Skin epidermis (tissue), 12 donors: Measurements from ENCODE around the gene MTMR4.
"Not testable (repeated sequence)": the region's sequence is repeated elsewhere in the genome, so short reads cannot be mapped to it uniquely, and the experiment has no call there.

ENCODE experiments used
- H3K27ac ChIP-seq, 21 experiments: fragments of 200-600 bp; sonication (generic) in 11 of 21; one replicate each; pipeline ENCODE4 v1.5.0; 2020; ENCODE audit warnings: mild to moderate bottlenecking in 3 of 21, inconsistent platforms in 2 of 21, moderate library complexity in 2 of 21
- H3K4me3 ChIP-seq, 7 experiments: fragments of 200-600 bp; sonication (generic) in 2 of 7; one replicate each; pipeline ENCODE4 v1.5.0; 2020; ENCODE audit warnings: inconsistent platforms in 2 of 7, mild to moderate bottlenecking in 2 of 7, moderate library complexity in 1 of 7

Gene MTMR4

DNA sequence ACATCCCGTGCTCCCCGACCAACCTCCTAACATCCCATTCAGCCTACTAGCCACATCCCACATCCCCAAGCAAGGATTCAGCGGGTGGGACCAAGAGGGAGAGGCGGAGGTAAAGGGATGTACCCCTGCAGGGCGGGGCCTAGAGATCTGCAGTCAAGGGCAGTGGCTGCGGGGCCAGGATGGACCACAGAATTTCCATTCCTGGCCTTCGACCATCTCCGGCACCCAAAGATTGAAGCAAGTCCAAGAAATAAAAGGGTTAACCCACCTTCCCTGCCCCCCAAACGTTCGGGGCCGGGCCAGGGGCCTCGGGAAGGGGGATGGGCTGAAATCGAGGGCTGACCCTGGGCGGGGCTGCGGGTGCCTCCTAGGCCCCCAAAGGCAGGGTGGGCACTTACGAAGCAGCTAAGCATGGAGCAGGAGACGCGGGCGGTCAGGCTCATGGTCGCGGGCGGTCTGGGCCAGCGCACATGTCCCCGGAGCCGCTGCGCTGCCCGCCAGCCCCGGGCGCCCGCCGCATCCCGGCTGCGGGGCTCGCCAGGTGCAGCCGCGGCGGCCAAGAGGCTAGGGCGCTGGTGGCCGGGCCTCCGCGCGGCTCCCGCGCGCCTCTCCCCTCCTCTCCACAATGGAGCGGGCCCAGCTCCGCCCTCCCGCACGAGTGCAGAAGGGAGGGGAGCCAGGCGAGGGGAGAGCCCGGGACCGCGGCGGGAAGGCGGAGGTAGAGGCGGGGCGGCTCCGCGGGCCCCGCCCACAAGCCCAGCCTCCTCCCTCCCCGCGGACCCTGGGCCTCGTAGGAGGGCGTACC, at the start of gene MTMR4:
MTMR4 (minus strand) TSS at position 674 of the 805 bp plus-strand sequence; CDS start at position 443, 231 bp downstream.
- Histone ChIP-seq H3K27ac (peak within 1 kb of the TSS; percentile 14 to 85 (median 71)), H3K4me3 (peak within 1 kb of the TSS; percentile 54 to 86 (median 78))

DNA sequence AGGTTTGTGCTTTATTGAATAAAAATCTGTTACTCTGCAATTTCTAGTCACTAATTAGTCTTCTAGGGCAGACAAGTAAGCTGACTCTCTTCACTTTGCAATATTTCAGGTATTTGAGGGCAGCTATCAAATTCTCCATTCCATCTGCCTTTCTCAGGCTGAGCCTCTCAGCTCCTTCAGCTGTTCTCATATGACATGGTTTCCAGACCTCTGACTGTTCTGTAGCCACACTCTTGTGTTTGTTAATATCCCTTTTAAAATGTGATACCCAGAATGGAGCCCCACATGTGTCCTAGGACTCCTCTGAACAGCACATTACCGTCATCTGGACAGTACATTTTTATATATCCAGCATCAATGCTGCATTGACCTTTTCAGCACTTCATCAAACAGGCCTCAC, 46.1 kb upstream of the MTMR4 start:
- Histone ChIP-seq H3K4me3 (no peak overlapping the region), H3K27ac (no peak overlapping the region)

DNA sequence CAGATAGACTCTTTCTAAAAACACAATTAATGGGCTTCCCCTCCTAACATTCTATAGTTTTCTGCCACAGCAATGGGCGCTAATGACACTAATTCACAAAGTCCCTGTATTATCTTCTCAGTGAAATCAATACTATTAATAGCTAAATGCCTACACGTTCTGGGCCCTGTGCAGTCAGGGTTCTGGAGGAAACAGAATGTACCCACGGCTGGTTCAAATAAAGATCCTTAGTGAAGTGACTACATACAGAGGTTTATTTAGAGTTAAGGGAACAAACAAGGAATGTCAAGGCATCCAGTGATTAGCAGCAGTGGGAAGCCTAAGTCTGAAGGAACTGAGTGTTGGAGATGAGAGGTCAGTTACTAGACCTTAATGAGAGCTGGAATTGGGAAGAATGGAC, 43.5 kb upstream of the MTMR4 start:
- no peak overlapping the region for H3K4me3 ChIP-seq
- no peak overlapping the region for H3K27ac ChIP-seq

DNA sequence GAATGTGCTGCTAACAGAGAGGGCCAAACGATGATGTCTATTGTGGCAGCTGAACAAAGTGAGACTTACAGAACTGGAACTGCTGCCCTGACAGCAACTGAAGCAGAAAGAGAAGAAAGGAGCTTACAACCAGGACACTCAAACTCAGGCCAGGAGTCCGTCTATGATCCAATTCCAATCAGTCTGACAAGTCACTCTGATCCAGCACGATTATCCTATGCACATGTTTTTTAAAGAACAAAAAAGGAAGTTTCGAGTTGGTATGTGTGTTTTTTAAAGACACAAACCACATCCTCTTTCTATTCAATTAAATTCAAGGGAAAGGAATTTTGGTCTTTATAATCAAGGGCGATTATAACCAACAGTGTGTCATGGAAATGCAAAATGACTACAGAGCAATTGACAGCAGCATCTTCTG, 42.4 kb upstream of the MTMR4 start:
- no peak overlapping the region for H3K27ac ChIP-seq

DNA sequence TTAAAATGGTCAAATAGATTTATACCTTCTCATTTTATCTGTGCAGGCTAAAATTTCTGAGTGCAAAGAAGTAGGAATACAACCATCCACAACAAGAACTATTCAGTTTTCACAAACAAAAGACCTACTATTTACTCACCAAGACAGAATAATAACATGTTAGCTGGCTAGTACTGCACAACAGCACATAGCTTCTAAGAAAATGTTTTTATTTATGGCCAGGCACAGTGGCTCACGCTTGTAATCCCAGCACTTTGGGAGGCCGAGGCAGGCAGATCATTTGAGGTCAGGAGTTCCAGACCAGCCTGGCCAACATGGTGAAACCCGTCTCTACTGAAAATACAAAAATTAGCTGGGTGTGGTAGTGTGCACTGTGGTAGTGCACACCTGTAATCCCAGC, 40.7 kb upstream of the MTMR4 start:
- H3K4me3 ChIP-seq, H3K27ac ChIP-seq: not testable (repeated sequence)

More for the DNA sequence above, 42.4 kb upstream of the MTMR4 start:
- H3K4me3 ChIP-seq = no peak overlapping the region

DNA sequence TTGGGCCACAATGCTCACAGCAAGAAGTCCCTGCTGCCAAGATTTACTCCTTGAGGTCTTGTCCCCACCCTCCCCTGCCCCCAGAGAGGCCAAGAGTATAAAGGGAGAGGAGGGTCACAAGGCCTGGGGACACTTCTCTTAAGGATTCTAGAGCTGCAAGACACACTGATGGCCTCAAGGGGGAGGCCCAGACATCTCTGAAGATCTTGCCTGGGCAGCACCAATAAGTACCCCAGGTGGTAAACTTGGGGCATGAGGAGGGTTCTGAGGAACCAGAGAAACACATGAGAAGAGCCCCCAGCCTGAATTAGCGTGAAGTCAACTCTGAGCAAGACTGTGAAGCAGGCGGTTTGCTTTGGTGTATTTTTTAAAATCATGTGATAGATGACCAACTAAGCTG, 26.8 kb upstream of the MTMR4 start:
- H3K27ac ChIP-seq = peak overlapping the region in 1 of 21 experiments; percentile 23

DNA sequence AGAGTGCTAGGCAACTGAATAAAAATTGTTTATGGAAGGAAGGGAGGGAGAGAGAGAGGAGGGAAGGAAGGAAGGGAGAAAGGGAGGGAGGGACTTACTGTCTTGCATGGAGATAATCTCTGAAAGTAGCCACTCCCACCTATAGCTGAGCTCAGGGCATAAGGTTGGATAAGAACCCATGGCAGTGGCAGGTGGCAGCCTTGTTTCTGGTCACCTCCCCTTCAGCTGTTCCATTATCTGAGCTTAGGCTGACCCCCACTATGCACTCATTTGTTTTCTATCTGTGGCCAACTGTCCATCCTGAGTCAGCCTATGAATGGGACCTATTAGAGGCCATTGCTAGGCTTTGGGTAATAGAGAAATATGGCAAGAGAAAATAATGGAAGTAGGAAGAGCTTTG, 25.3 kb upstream of the MTMR4 start:
- H3K27ac ChIP-seq = no peak overlapping the region
- no peak overlapping the region for H3K4me3 ChIP-seq

More for the DNA sequence above, 26.8 kb upstream of the MTMR4 start:
- H3K4me3 ChIP-seq = no peak overlapping the region

DNA sequence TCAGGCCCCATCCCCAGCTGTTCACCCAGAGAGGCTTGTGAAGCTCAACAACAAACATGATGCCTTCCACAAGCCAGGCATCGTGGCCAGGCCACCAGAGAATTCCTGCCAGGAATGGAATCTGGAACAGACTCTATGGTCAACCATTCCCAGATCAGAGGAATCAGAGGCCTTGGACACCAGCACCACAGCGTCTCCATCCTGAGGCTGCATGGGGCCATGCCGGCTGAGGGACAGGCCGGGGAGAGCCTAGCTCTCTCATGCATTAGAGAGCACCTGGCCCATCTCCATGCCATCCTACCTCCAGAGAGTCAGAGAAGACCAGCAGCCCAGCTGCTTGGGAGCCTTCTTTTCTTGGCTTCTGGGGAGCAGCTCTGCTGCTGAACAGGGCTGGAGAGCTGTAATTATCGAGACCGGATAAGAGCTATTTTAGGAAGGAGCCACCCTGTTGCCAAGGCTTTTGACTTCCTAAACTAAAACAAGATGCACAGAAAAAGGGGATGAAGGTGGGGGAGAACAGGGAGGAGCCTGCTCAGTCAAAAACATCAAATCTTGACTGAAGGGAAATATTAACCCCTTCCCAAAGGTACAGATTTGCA, 24.5 kb upstream of the MTMR4 start:
- peak overlapping the region in 3 of 21 experiments; percentile 1 to 20 (median 7) for H3K27ac ChIP-seq
- no peak overlapping the region for H3K4me3 ChIP-seq

DNA sequence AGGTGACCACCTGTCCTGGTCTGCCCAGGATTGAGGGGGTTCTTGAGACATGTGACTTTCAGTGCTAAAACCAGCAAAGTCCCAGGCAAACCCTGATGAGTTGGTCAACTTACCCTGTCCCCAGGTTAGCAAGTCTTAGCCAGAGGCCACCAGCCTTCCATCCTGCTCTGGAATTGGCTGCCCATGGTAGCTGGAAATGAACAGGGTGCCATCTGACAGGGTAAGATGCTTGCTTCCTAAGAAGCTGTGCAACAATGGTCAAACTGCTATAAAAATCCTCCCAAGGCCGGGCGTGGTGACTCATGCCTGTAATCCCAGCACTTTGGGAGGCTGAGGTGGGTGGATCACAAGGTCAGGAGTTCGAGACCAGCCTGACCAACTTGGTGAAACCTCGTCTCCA, 22.8 kb upstream of the MTMR4 start:
- H3K27ac ChIP-seq = no peak overlapping the region
- H3K4me3 ChIP-seq = no peak overlapping the region

DNA sequence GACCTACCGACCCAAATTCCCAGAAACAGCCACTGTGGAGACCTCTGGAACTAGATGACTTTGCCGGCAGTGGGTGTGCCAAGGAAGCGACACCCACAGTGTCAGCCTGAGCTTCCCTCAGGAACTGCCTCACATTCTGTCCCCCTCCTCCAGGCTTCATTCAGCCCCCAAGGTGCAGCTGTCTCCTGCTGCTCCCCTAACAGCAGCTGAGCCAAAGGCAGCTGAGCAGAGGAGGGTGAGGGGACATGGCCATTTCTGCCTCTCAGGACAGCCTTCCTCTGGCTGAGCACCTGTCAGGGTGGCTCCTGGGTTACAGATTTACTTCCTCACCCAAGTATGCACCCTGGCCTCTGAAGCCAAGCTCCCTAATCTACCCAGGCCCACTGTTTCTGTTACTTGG, 22.1 kb upstream of the MTMR4 start:
- no peak overlapping the region for H3K4me3 ChIP-seq
- H3K27ac ChIP-seq = no peak overlapping the region

DNA sequence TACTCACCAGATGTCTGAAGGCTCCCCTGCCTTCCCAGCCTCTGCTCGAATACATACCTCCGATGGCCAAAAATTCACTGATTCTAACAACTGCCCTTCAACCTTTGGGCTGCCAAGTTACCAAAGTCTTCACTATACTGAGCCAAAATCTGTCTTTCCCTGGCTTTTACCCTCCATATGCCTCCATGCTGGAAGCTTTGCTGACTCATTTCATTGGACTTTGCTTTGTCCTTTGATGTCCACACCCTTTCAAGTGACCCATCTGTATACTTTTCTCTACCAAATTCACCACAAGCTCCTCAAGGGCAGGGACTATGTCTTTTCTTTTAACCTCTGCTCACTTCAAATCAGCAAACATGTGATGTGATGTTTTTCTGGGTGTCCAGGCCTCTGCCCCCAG, 21.0 kb upstream of the MTMR4 start:
- Histone ChIP-seq H3K4me3 (no peak overlapping the region), H3K27ac (no peak overlapping the region)

DNA sequence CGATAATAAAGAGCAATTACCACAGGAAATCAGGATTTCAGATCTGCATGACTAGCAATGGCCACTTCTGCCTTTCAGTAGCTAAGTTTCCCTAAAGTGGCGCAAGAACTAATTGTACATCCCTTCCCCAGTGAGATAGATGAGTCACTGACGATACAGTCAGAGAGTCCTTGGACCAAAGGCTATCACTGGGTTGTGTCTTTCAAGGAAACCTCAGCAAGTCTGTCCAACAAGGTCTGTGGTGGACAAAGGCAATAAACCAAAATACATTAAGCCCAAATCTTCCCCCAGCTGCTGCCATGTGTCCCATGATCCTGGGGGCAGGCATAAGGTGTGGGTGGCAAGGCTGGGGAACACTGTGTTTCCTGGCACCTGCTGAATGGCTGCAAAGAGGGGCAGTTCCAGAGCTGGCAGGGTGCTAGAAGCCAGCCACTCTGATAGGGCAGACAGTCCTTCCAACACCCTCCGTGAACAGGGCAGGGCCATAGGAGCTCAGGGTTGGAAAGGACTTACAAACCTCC, 20.5 kb upstream of the MTMR4 start:
- Histone ChIP-seq H3K4me3 (no peak overlapping the region), H3K27ac (no peak overlapping the region)

DNA sequence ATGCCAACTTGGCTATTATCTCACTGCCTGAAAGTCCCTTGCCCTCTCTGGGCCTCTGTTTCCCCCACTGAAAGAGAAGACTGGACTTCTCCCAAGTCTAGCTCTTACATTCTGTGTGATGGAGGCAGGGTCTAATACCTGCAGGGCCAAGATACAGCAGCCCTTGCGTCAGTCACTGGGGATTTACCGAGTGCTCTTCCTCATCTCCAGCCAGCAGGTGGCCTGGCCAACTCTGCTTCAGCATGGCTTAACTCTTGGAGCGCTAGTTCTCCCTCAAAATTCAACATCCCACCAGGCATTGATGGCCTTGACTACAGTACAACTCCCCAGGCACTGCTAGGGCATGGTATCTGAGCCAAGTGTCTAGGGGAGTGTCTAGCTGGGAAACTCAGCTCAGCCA, 19.9 kb upstream of the MTMR4 start:
- Histone ChIP-seq H3K27ac (no peak overlapping the region), H3K4me3 (no peak overlapping the region)

DNA sequence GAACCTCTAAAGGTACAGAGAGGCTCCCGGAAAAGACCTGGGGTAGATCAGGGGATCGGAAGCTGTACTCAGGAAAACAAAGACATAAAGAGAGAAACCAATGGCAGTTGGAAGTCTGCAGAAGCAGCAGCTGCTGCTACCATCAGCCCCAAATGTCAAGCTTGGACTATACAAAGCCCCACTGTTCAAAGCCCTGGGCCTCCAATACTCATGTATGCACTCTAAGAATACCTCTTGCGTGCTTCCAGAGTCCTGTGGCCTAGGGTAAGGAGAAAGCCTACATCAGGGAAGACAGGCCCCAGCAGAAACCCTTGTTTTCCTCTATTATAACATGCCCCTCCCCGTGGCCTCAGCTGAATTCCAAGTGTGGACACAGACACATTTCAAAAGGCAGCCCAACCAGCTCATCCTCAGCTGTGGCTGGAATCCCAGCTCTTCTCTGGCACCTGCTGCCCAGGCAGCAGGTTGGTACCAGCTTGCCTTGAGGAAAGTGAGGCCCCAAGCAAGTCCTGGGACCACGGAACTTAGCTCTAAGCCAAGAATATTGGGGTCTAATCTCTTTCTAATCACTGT, 19.3 kb upstream of the MTMR4 start:
- Histone ChIP-seq H3K27ac (no peak overlapping the region), H3K4me3 (no peak overlapping the region)

DNA sequence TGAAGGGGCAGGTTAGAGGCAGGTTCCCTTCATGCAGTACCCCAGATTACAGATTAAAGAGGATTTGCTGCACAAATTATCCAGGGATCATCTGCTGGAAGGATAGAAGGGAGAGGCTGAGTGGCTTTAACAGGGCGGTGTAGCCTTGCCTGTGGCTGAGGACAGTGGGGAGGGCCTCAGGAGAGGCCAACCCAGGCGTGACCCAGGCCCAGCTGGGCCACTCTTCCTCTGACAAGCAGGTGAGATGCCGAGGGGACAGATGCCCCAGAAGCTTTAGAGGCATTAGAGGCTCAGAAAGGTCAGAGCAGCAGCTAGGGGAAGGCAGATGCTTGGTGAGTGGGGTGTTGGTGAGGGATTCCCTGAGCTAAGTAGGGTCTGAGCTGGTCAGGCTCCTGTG, 18.1 kb upstream of the MTMR4 start:
- H3K27ac ChIP-seq = no peak overlapping the region
- peak overlapping the region in 3 of 7 experiments; percentile 38 to 57 (median 50) for H3K4me3 ChIP-seq

DNA sequence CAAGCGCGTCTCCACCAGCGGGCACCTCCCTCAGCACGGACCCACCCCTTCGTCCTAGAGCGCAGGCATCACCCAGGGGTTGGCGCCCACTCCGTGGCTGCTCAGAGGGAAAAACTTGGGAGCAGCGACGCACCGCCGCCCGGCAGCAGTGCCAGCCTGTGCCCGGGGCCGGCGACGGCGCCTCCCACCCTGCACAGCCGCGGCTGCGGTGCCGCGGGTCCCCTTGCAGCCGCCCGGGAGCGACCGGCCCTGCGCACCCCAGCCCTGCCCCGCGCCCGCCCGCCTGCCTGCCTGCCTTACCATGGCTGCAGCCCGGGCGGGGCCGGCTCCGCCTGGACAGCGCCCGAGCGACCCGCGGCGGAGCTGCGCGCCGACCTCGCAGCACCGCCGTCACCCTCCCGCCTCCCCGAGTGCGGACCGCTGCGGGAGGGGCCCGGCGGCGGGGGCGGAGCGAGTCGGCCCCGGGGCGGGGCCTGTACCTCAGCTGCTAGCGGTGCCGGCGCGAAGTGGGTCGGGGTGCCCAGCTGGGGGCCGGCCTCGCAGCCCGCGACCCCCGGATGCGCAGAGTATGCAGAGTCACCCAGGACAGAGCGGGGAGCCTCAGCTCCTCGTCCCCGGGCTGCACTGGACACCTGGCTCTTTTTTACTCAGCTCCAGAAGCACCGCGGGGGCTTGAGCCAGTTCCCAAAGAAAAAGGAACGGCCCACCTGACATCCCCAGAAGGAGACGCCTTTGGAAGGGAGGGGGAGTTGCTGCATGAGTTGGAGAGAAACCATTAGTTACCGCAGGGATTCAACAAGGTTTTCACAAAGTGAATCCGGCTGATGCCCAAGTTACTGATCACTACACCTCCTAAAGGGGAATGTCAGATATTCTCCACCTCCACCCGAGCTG, 17.5 kb upstream of the MTMR4 start:
- Histone ChIP-seq H3K4me3 (peak overlapping the region; percentile 33 to 57 (median 35)), H3K27ac (peak overlapping the region in 8 of 21 experiments; percentile 5 to 40 (median 24))

DNA sequence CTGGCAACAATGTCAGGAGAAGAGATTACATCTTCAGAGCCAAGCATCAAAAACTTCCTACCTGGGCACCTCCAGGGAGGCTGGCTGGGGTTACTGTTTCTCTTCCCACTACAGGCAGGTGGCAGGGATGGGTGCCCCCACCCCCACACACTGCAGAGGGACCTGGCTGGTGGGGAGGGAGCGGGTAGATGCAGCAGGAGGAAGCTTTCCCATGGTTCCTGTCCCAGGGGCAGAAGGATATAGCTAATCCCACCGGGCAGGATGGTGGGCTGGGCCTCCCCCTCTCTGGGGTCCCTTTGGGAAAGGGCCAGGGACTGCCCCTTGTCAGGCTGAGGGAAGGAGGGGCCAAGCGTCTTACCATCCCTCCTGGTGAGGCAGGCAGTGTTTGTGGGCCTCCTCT, 16.7 kb upstream of the MTMR4 start:
- Histone ChIP-seq H3K27ac (peak overlapping the region in 3 of 21 experiments; percentile 18 to 26 (median 22)), H3K4me3 (peak overlapping the region in 6 of 7 experiments; percentile 33 to 57 (median 36))

DNA sequence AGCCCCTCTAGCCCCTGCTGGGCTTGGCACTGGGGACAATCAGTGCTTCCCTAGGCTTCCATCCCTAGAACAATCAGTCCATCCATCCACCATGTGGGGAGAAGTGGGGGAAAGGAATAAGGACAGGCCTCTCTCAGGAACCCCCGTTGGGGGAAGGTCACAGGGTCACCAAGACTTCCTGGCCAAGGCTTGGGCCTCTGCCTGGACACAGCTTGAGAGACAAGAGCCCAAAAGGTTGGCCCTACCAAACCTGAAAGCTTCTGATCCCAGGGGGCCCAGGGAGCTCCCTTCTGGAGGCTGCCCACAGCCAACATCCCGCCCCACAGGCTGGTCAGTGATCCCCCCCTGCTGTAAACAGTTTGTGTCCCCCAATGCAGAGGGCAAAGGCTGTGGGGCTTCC, 16.2 kb upstream of the MTMR4 start:
- Histone ChIP-seq H3K4me3 (no peak overlapping the region), H3K27ac (peak overlapping the region in 1 of 21 experiments; percentile 18)

DNA sequence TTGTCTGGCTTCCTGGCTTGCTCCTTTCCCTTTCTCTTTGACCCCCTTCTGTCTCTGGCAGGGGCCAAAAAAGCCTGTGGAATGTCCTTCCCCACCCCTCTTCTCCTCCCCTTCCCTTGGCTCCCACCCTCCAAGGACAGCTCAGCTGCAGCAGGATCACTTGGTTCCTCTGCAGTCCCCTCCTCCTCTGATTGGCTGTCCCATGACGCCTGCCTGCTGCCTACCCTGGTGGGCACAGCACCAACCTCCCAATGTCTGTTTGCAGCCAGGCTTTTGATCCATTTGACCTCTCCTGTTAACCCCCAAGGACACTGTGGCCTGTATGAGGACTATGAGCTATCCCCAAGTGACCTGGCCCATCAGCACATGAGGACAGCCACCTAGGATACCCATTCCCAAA, 14.8 kb upstream of the MTMR4 start:
- Histone ChIP-seq H3K27ac (peak overlapping the region in 2 of 21 experiments; percentile 45 to 54), H3K4me3 (no peak overlapping the region)

DNA sequence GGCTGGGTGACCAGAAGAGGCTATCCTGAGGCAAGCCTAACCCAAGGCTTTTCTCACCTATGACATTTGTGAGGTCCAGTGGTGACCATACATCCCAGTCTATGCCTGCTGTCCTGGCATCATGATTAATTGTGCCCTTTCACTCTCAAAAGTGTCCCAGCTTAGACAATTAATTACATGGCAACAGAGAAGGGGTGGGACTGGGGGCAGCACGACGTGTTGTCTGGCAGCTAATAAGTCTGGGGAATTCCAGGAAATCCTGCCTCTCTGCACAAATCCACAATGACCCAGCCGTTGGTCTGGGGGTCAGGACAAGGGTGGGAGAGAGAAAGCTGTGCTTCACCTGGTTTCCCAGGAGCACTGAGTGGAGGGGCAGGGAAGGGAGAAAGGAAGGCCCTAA, 14.0 kb upstream of the MTMR4 start:
- Histone ChIP-seq H3K4me3 (no peak overlapping the region), H3K27ac (peak overlapping the region in 8 of 21 experiments; percentile 5 to 54 (median 34))
